GM21390 (cell line): Measurements from ENCODE around the gene PGAM2.

Experiments
- ATAC-seq: cut with Tn5 transposase; IDR thresholded peaks from one replicate; pipeline ENCODE4 v1.9.1; 2021; ENCODE audit not compliant: unreplicated experiment

Gene PGAM2

DNA sequence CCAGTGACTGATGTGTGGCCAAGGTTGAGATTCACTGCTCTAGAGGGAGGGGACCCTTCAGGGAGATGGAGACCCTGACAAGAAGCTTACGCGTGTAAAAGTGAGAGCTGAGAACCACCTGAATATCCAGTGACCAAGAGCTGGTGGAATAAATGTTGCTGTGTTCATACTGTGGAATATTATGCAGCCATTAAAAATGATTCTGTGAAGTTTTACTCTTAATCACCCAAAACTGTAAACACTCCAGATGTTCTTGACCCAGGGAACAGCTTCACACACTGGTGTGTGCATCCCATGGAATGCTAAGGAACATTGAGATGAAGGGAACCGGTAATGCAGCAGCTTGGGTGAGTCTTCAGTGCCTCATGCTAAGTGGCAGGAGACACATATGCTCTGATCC is 21.3 kb upstream of the PGAM2 start:
- ATAC-seq = no peak

DNA sequence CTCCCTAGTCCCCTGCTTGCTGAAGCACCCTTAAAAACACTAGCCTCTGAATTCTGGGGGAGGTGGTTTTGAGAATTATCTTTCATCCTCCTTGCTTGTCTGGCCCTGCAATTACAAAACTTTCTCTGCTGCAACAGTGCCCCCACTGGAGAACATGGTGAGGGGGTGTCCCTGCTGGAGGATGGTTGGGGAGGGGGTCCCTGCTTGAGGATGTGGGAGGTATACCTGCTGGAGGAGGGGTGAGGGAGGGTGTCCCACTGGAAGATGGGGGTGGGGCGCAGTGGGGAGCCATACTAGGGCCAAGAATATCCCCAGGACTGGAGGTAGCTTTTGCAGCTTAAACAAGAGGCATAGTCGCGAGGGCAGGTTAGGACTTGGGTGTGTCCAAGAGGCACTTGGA is 20.2 kb upstream of the PGAM2 start:
- ATAC-seq = no peak

- ATAC-seq = no peak
Measured at GRCh38 chr7:44084701-44085100, 19.3 kb upstream of the PGAM2 start.

- no peak for ATAC-seq
Measured at GRCh38 chr7:44083796-44084195, 18.4 kb upstream of the PGAM2 start.

- ATAC-seq = peak; percentile 88
Measured at GRCh38 chr7:44082541-44083207, 17.3 kb upstream of the PGAM2 start.

GRCh38 chr7:44081266-44081748 is 15.9 kb upstream of the PGAM2 start:
- no peak for ATAC-seq

DNA sequence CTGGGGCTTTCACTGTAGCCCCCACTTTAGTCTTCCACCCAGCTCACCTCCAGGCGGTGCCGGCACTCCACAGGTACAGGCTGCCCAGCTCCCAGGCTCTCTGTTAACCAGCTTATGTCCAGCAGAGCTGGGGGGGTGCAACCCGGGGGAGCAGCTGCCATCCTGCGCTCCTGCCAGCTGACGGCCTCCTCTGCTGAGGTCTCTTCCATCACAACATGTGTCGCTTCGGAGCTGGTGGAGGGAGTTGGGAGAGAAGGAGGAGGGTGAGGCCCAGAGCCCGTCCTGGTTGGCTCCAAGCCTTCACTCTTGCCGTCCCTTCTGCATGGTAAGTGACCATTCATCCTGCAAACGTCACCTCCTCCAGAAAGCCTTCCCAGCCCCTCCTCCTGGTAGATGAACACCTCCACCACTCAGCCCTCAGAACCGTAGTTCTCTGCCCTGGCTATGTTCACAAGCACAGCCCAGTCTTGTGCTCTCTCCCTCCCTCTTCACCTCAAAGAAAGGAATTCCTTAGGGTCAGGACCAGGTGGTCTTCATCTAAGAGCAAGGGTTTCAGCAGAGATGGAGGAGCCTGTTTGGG is 15.4 kb upstream of the PGAM2 start:
- ATAC-seq = no peak

GRCh38 chr7:44080118-44080517 is 14.8 kb upstream of the PGAM2 start:
- no peak for ATAC-seq

GRCh38 chr7:44079331-44080021 is 14.1 kb upstream of the PGAM2 start:
- ATAC-seq = no peak

- no peak for ATAC-seq
Measured at GRCh38 chr7:44078521-44078920, 13.2 kb upstream of the PGAM2 start.

DNA sequence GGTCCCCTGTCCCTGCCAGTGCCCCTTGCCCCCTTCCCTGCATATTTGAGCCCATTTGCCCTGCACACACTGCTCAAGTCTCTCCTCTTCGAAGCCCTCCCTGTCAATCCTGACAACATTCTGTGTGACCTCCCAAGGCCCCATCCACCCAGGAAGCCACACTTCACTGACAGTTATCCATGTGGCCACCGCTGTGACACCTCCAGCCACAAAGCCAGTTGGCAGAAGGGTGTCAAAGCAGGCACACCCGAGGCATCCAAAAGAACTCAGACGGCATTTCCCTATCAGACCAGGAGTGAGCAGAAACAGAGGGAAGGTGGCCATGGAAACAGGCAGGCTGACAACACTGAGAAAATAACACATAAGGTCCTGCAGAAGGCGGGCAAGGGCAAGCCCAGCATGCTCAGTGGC is 12.3 kb upstream of the PGAM2 start:
- no peak for ATAC-seq

DNA sequence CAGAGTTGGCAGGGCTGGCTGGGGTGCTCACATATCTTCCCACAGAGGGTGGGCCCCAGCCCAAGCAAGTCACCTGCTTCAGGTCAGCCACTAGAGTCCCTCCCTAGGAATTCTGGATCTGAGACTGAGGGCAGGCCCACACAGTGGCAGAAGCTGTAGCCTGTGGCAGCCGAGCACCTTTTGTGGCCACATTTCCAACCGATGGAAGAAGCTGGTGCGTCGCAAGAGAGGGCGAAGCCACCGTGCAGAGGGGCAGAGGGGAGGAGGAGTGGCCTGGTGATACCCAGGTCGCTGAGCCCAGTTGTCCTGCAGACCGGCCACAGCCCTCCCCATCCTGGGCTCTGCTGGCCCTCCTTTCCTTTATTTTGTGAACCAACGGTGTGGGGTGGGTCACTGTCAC is 11.7 kb upstream of the PGAM2 start:
- no peak for ATAC-seq

- ATAC-seq = no peak
Measured at GRCh38 chr7:44076101-44076895, 10.9 kb upstream of the PGAM2 start.

DNA sequence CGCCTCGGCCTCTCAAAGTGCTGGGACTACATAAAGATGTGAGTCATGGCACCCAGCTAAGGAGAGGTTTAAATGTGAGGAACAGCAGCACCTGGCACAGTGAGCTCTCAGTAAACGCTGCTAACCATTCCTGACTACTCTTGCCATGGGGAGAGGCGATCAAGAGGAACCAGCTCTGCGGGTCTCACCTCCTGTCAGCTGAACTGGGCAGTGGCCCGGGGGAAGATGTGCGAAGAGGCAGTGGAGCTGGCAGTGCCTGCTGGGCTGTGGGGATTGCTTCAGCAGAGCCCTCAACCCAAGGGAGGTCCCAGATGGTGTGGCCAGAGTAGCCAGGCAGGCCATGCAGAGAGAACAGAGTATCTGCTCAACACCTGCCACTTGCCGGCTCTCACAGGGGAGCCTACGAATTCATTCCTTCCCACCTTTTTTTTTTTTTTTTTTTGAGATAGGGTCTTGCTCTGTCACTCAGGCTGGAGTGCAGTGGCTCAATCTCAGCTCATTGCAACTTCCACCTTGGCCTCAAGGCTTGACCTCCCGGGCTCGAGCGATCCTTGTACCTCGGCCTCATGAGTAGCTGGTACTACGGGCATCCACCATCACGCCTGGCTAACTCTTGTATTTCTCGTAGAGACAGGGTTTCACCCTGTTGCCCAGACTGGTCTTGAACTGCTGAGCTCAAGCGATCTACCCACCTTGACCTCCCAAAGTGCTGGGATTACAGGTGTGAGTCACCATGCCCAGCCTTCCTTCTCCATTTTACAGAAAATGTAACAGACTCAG is 10.1 kb upstream of the PGAM2 start:
- ATAC-seq = no peak

DNA sequence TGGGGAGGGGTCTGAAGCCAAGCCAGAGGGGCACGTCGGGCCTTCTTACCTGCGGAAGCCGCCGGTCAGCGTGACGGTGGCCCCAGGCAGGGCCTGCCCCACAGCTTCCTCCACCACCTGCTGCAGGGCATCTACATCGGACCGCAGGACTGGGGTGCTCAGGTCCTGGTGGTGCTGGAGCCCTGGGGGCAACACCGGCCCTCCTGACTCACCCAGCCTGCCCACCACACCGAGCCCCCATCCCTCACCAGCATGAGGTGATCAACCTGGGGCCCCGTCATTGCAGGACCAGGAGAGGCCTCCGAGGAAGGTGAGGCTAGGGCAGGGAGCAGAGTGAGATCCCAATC is 9.0 kb upstream of the PGAM2 start:
- ATAC-seq = no peak

DNA sequence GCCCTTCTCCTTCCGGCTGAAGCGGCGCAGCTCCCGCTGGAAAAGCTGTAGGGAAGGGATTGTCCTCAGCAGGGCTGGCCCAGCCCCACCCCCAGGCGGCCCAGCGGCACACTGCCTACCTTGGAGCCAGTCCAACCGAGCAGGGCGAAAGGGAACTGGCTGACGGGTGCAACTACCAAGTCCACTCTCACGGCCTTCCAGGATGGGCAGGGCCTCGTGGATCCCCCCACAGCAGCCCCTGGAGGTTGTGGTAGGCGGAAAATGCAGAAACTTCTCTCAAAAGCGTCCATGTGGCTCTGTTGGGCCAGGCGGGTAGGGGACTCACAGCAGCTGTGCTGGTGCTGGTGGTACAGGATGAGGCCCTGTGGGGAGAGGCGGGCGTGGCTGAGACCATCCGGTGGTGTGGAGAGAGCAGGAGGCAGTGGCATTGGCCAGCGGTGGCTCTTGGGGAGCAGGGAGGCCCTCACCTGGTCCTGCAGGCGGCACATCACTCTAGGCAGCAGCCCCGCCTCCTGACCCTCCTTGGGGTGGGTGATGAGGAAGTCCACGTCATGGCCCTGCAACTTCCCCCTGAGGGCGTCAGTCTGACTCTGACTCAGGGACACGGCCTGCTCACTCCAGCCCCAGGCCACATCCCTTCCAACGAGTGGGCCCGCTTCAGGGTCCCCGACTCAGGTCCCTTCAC is 8.4 kb upstream of the PGAM2 start:
- no peak for ATAC-seq

GRCh38 chr7:44072364-44073231 is 7.2 kb upstream of the PGAM2 start:
- ATAC-seq = no peak

DNA sequence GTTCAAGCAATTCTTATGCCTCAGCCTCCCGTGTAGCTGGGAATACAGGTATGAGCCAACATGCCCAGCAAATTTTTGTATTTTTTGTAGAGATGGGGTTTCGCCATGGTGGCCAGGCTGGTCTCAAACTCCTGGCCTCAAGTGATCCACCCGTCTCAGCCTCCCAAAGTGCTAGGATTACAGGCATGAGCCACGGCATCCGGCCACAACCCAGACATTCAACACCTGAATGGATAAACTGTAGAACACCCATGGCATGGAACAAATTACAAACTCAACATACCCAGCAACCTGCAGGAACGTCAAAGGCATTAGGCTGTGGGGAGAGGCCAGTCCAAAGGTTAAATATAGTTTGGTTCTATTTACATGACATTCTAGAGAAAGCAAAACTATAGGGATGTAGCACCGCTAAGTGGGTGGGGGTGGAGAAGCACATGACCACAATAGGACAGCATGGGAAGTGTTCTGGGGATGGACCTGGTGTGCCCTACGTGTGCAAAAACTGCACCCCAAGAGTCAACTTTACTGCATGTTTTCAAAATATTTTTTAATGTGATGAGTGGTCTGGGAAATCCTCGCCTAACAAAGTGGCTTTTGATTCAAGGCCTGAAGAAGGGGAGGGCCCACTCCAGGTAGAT is 6.5 kb upstream of the PGAM2 start:
- ATAC-seq = no peak

- no peak for ATAC-seq
Measured at GRCh38 chr7:44068054-44068453, 2.7 kb upstream of the PGAM2 start.
